ENCODE results near the gene MYO19. TPM values are rescaled to one million over a fixed set of nuclear protein-coding genes. Genes with fewer than 3 reads are reported as not detected.

The MYO19 gene, protein sequence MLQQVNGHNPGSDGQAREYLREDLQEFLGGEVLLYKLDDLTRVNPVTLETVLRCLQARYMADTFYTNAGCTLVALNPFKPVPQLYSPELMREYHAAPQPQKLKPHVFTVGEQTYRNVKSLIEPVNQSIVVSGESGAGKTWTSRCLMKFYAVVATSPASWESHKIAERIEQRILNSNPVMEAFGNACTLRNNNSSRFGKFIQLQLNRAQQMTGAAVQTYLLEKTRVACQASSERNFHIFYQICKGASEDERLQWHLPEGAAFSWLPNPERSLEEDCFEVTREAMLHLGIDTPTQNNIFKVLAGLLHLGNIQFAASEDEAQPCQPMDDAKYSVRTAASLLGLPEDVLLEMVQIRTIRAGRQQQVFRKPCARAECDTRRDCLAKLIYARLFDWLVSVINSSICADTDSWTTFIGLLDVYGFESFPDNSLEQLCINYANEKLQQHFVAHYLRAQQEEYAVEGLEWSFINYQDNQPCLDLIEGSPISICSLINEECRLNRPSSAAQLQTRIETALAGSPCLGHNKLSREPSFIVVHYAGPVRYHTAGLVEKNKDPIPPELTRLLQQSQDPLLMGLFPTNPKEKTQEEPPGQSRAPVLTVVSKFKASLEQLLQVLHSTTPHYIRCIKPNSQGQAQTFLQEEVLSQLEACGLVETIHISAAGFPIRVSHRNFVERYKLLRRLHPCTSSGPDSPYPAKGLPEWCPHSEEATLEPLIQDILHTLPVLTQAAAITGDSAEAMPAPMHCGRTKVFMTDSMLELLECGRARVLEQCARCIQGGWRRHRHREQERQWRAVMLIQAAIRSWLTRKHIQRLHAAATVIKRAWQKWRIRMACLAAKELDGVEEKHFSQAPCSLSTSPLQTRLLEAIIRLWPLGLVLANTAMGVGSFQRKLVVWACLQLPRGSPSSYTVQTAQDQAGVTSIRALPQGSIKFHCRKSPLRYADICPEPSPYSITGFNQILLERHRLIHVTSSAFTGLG
- total RNA-seq (2021; ENCODE audit: unreplicated experiment) (167 TPM), Bru-seq, nascent RNA (percentile 87 among the genes with signal in this experiment), BruChase-seq, experiment 1, labeled RNA remaining after a 6-hour chase (percentile 94 among the genes with signal in this experiment), BruChase-seq, experiment 2, labeled RNA remaining after a 2-hour chase (percentile 95 among the genes with signal in this experiment)
- polyA plus RNA-seq (2012): 103 and 104 TPM in 2 replicates
- long read RNA-seq, full-length matches to known transcripts: 26 of 120 reads
- long read RNA-seq, partial matches to known transcripts: 49 of 120 reads
- long read RNA-seq, other reads (novel, unspliced or antisense): 45 of 120 reads

DNA sequence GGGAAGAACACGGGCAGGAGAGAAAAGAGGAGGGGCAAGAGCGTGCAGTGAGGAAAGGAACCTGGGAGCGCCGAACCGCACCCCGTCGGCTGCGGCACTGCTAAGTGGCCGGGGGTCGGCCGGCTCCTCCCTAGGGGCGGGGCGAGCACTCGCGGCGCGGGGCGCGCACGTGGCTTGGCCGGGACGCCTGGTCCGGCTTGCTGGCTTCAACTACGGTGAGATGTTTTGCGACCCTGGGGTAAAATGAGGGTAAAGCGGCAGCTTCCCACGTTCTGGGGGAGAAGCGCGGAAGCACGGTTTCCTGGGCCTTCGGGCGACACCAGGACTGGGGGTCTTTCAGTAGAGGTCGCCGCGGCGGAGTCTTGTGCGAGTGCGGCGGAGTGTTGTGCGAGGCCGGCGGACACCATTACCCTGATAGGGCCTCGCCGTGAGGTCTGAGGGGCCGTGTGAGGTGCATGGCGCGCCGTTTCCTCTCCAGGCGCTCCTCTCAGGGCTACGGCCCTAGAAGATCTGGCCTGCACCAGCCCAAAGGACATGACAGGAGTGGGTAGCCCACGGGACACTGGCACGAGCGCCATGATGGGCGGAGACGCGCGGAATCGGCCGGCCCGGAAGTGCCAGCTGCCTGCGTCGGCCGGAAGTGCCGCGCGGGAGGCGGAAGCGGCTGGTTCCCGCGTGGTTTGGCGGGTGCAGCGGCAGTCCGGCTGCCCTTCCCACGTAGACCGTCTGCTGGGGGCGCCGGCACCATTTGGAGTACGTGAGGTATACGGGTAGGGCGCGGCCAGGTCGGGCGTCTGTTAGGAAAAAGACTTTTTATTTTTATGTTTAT, at the start of gene MYO19, which contains the start of gene PIGW:
Gene MYO19, minus strand, starts transcription at position 29 of the 829 bp plus-strand sequence. CDS start 2,330 bp downstream, outside the sequence.
Gene PIGW, plus strand, starts transcription at position 148 of the 829 bp plus-strand sequence. CDS start 2,115 bp downstream, outside the sequence.
- peak within 1 kb of the TSS; percentile 99 for H3K27ac ChIP-seq (ENCODE audit: low read depth, low read length)
- CTCF ChIA-PET: interaction anchor here (0.6 to 2.4 kb wide), 8 partner anchors 9 to 342 kb away, joined by 3 to 16 read pairs (median 4); partner anchors contain the start of genes GGNBP2 and MRM1
- H3K9ac ChIP-seq (ENCODE audit: low read length): peak within 1 kb of the TSS; percentile 99
- ATAC-seq (peak; percentile 86), DNase-seq (ENCODE audit: low read depth, low spot score) (peak; percentile 78)
- H2AFZ ChIP-seq (ENCODE audit: low read depth, low read length, poor library complexity, severe bottlenecking): no peak within 1 kb of the TSS
- H4K20me1 ChIP-seq (ENCODE audit: insufficient read depth): no peaks in the 10 kb centered on the region
- POLR2A ChIA-PET: interaction anchor here (0.6 to 2.4 kb wide), 7 partner anchors 10 to 564 kb away, joined by 3 to 30 read pairs (median 4); partner anchors contain the start of genes GGNBP2 and MRM1
- intact Hi-C loops (cut with micrococcal nuclease): loop anchor here (1.0 kb wide), 1 partner anchor 10 kb away; no protein-coding TSS in a partner anchor
- RAD21 ChIA-PET (ENCODE audit: low non-redundant PET in 1 of 2, low total read pairs in 2 of 2, uncharacterized antibody in 2 of 2, unreplicated experiment in 2 of 2): interaction anchor here in 1 of 2 experiments (0.6 kb wide), 1 partner anchor 21 kb away, joined by 4 read pairs; no protein-coding TSS in a partner anchor
- peaks cover 68% of the 10 kb centered on the region for H3K79me2 ChIP-seq (ENCODE audit: insufficient read depth, low read length)
- peak within 1 kb of the TSS; percentile 82 for H3K4me2 ChIP-seq (ENCODE audit: low read length)
- peaks cover 23 to 44% of the 10 kb centered on the region in 2 experiments for H3K36me3 ChIP-seq (ENCODE audit: control insufficient read depth in 1 of 2, insufficient read depth in 2 of 2, low read length in 2 of 2)
- no peaks in the 10 kb centered on the region for H3K9me3 ChIP-seq (ENCODE audit: control insufficient read depth in 1 of 2, insufficient read depth in 1 of 2, low read depth in 1 of 2, low read length in 2 of 2)
- H3K9me2 ChIP-seq (ENCODE audit: insufficient read depth): no peaks in the 10 kb centered on the region
- H3K27me3 ChIP-seq (ENCODE audit: insufficient read depth, low read length): no peaks in the 10 kb centered on the region
- H3K4me1 ChIP-seq (ENCODE audit: control insufficient read depth in 1 of 2, insufficient read depth in 2 of 2, low read length in 2 of 2): peaks cover 8 to 21% of the 10 kb centered on the region in 2 experiments
- H3K4me3 ChIP-seq (replicated peaks in 1 of 2; ENCODE audit: low read depth in 1 of 2, low read length in 2 of 2): peak within 1 kb of the TSS; percentile 63 to 90
- BruUV-seq (replicated peaks): no TSS peak
- TF ChIP-seq POLR2A (IDR thresholded peaks at IDR 0.05; ENCODE audit: borderline replicate concordance, extremely low read depth, insufficient read depth, insufficient read length) (peak; percentile 75), TCF7L2 (IDR thresholded peaks at IDR 0.05; ENCODE audit: borderline replicate concordance, extremely low read depth, insufficient read depth, insufficient read length) (no peak), SRF (IDR thresholded peaks at IDR 0.05; ENCODE audit: low read depth) (no peak), CEBPB (IDR thresholded peaks at IDR 0.05; ENCODE audit: low read depth) (no peak), ZFX (IDR thresholded peaks at IDR 0.05) (peak; percentile 67), EGR1 (IDR thresholded peaks at IDR 0.05; ENCODE audit: low read depth) (peak; percentile 52; the same call in 1 of the 2 replicates), CBX3 (IDR thresholded peaks at IDR 0.05; ENCODE audit: low read depth) (peak; percentile 66; the same call in 1 of the 2 replicates), SP1 (IDR thresholded peaks at IDR 0.05; ENCODE audit: low read depth) (peak; percentile 44; the same call in 1 of the 2 replicates), ELF1 (IDR thresholded peaks at IDR 0.05; ENCODE audit: borderline replicate concordance, low read depth) (peak; percentile 95), YY1 (IDR thresholded peaks at IDR 0.05; ENCODE audit: extremely low read depth, insufficient replicate concordance, low read depth, low read length) (peak; percentile 90), EZH2 (IDR thresholded peaks at IDR 0.05) (no peak), JUND (IDR thresholded peaks at IDR 0.05) (peak; percentile 23; the same call in 1 of the 2 replicates), POLR2AphosphoS5 (IDR thresholded peaks at IDR 0.05; ENCODE audit: low read depth, low read length) (peak; percentile 97)
- TF ChIP-seq, protein P1, sequence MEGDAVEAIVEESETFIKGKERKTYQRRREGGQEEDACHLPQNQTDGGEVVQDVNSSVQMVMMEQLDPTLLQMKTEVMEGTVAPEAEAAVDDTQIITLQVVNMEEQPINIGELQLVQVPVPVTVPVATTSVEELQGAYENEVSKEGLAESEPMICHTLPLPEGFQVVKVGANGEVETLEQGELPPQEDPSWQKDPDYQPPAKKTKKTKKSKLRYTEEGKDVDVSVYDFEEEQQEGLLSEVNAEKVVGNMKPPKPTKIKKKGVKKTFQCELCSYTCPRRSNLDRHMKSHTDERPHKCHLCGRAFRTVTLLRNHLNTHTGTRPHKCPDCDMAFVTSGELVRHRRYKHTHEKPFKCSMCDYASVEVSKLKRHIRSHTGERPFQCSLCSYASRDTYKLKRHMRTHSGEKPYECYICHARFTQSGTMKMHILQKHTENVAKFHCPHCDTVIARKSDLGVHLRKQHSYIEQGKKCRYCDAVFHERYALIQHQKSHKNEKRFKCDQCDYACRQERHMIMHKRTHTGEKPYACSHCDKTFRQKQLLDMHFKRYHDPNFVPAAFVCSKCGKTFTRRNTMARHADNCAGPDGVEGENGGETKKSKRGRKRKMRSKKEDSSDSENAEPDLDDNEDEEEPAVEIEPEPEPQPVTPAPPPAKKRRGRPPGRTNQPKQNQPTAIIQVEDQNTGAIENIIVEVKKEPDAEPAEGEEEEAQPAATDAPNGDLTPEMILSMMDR (IDR thresholded peaks at IDR 0.05 in 2 of 3, conservative IDR thresholded peaks at IDR 0.05 in 1 of 3; ENCODE audit: borderline replicate concordance in 1 of 3, insufficient read depth in 1 of 3, low read depth in 2 of 3, low read length in 2 of 3): no peak
- TF ChIP-seq, protein P2, sequence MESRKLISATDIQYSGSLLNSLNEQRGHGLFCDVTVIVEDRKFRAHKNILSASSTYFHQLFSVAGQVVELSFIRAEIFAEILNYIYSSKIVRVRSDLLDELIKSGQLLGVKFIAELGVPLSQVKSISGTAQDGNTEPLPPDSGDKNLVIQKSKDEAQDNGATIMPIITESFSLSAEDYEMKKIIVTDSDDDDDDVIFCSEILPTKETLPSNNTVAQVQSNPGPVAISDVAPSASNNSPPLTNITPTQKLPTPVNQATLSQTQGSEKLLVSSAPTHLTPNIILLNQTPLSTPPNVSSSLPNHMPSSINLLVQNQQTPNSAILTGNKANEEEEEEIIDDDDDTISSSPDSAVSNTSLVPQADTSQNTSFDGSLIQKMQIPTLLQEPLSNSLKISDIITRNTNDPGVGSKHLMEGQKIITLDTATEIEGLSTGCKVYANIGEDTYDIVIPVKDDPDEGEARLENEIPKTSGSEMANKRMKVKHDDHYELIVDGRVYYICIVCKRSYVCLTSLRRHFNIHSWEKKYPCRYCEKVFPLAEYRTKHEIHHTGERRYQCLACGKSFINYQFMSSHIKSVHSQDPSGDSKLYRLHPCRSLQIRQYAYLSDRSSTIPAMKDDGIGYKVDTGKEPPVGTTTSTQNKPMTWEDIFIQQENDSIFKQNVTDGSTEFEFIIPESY (IDR thresholded peaks at IDR 0.05; ENCODE audit: extremely low read depth, insufficient replicate concordance, low read length): peak; percentile 95

All from HCT116 (cell line).